GM12873 (cell line): Measurements from ENCODE around the gene MEIOSIN.

Source experiments
- CTCF ChIP-seq: IDR thresholded peaks from 2 replicates; pipeline ENCODE4 v1.5.1; 2012; ENCODE audit warnings: low read depth, mild to moderate bottlenecking, moderate library complexity, low read length, control low read depth; ENCODE audit not compliant: insufficient read depth; ENCODE audit errors: missing control alignments

MEIOSIN gene

GRCh38 chr19:45733160-45733810 lies at the start of gene MEIOSIN:
MEIOSIN (plus strand) TSS chr19:45733439; CDS start chr19:45735377, 1,938 bp downstream.
- TF ChIP-seq CTCF: no peak

GRCh38 chr19:45687599-45687998 lies 45.6 kb upstream of the MEIOSIN start:
- TF ChIP-seq CTCF: peak; percentile 4

GRCh38 chr19:45691516-45692186 lies 41.6 kb upstream of the MEIOSIN start, which contains the start of gene SNRPD2:
SNRPD2 (minus strand) TSS chr19:45691953; CDS start chr19:45691888, 65 bp downstream.
- TF ChIP-seq CTCF: no peak

- no peak for TF ChIP-seq CTCF
Observed at GRCh38 chr19:45692187-45693105, 40.8 kb upstream of the MEIOSIN start, which contains the start of gene QPCTL. QPCTL (plus strand) TSS chr19:45692666; CDS start chr19:45692704, 38 bp downstream.

GRCh38 chr19:45693106-45693788 lies 40.0 kb upstream of the MEIOSIN start:
- TF ChIP-seq CTCF: peak; percentile 91

- no peak for TF ChIP-seq CTCF
Observed at GRCh38 chr19:45701676-45702075, 31.6 kb upstream of the MEIOSIN start.
